Measurements from ENCODE around the gene WDFY4. TPM values are rescaled to one million over a fixed set of nuclear protein-coding genes. Genes with fewer than 3 reads are reported as not detected.

The WDFY4 gene
- total and polyA plus RNA-seq, 2 donors (not counting 3 experiments of a cell fraction or from before 2014, with no cell fraction given), result 10.1 to 10.2 TPM

- BruUV-seq (replicated peaks), result no TSS peak
- H3K4me1 ChIP-seq (ENCODE audit: control insufficient read depth, extremely low read depth, insufficient read depth, low read length), result no peaks in the 10 kb centered on the region
- H3K9me3 ChIP-seq (replicated peaks; ENCODE audit: control insufficient read depth, insufficient read depth, low read length), result no peaks in the 10 kb centered on the region
- POLR2A ChIA-PET, result no interaction called here
- no peaks in the 10 kb centered on the region for H3K36me3 ChIP-seq (ENCODE audit: control insufficient read depth in 2 of 2, extremely low read depth in 1 of 2, insufficient read depth in 2 of 2, low read length in 2 of 2)
- TF ChIP-seq GATA2 (IDR thresholded peaks at IDR 0.05; ENCODE audit: insufficient read depth, insufficient read length, low read depth, low read length) (no peak), POLR2A (IDR thresholded peaks at IDR 0.05; ENCODE audit: low read depth, low read length) (no peak), FOS (IDR thresholded peaks at IDR 0.05; ENCODE audit: borderline replicate concordance, insufficient read depth, low read length) (no peak), MYC (IDR thresholded peaks at IDR 0.05; ENCODE audit: low read depth, low read length) (no peak), POLR2AphosphoS5 (IDR thresholded peaks at IDR 0.05; ENCODE audit: insufficient read depth, low read depth, low read length) (no peak), JUN (IDR thresholded peaks at IDR 0.05; ENCODE audit: borderline replicate concordance, insufficient read depth, insufficient read length, low read depth) (no peak), EZH2 (IDR thresholded peaks at IDR 0.05; ENCODE audit: borderline replicate concordance, low read depth, low read length, severe bottlenecking) (no peak), CTCF (IDR thresholded peaks at IDR 0.05; ENCODE audit: extremely low read depth in 1 of 2, insufficient read depth in 1 of 2, low read depth in 1 of 2, low read length in 2 of 2) (no peak)
- TF ChIP-seq, protein P1, sequence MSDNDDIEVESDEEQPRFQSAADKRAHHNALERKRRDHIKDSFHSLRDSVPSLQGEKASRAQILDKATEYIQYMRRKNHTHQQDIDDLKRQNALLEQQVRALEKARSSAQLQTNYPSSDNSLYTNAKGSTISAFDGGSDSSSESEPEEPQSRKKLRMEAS (IDR thresholded peaks at IDR 0.05; ENCODE audit: insufficient read depth, insufficient read length), result no peak
- no peak overlapping the region for H3K4me3 ChIP-seq (replicated peaks in 1 of 3; ENCODE audit: insufficient read depth in 1 of 3, low read depth in 1 of 3, low read length in 3 of 3)
- H3K79me2 ChIP-seq (ENCODE audit: control insufficient read depth, insufficient read depth, low read length), result peaks cover 1% of the 10 kb centered on the region
- dilution Hi-C loops (cut with MboI; ENCODE audit: extremely low pct_ligation_motif_present, low sequenced_read_pairs), result no loop called here
- DNase-seq (ENCODE audit: low read depth, low spot score) (no peak), FAIRE-seq (no peak)
- no peaks in the 10 kb centered on the region for H4K20me1 ChIP-seq (replicated peaks; ENCODE audit: control insufficient read depth, extremely low read depth, insufficient read depth, low read length)
- H3K27ac ChIP-seq (ENCODE audit: insufficient read depth, low read depth, low read length), result no peak overlapping the region
- CTCF ChIA-PET, result interaction anchor here (1.2 to 2.6 kb wide), 3 partner anchors 9 to 41 kb away, joined by 3 to 21 read pairs (median 8); no protein-coding TSS in a partner anchor
- intact Hi-C loops (cut with micrococcal nuclease), result no loop called here
- no peaks in the 10 kb centered on the region for H3K27me3 ChIP-seq (ENCODE audit: control insufficient read depth in 2 of 2, insufficient read depth in 2 of 2, low read length in 2 of 2)
- no peaks in the 10 kb centered on the region for H3K9me1 ChIP-seq (replicated peaks; ENCODE audit: control insufficient read depth, extremely low read depth, insufficient read depth, low read length)
- no peak overlapping the region for H3K4me2 ChIP-seq (ENCODE audit: insufficient read depth, low read length)
- no peak overlapping the region for H3K9ac ChIP-seq (replicated peaks; ENCODE audit: extremely low read depth, insufficient read depth, low read length)
- no peak overlapping the region for H2AFZ ChIP-seq (ENCODE audit: low read depth, low read length)
These were observed 36.3 kb upstream of the WDFY4 start for GRCh38 chr10:48648172-48648942.
